Heart left ventricle (tissue), 16 donors: ENCODE measurements around the gene GBA3. TPM values are rescaled to one million over a fixed set of nuclear protein-coding genes. Genes with fewer than 3 reads are reported as not detected.
A peak's percentile ranks its signal among the peaks of the same experiment; 100 is the strongest.

ENCODE experiments used
- ATAC-seq, 4 donors: fragments of 200-7000 bp; cut with Tn5 transposase; one replicate each; pipeline ENCODE4 v1.9.1; 2020 to 2022; ENCODE audit warnings: moderate library complexity in 4 of 4, mild to moderate bottlenecking in 3 of 4, moderate number of reproducible peaks in 1 of 4
- DNase-seq, 5 donors: peaks; one replicate each; pipeline ENCODE4 v3.0.0-alpha.2; 2020
- H3K27ac ChIP-seq, 12 donors: fragments of 200-600 bp; sonication (generic) in 4 of 12; one replicate each; pipeline versions ENCODE4 v1.5.0 to v1.8.0; 2016 to 2022; ENCODE audit warnings: mild to moderate bottlenecking in 2 of 12
- H3K27me3 ChIP-seq, 9 donors: fragments of 200-600 bp; sonication (generic) in 2 of 9; one replicate each; pipeline versions ENCODE4 v1.5.1 to v1.8.0; 2016 to 2022; ENCODE audit warnings: mild to moderate bottlenecking in 3 of 9
- H3K36me3 ChIP-seq, 9 donors: fragments of 200-600 bp; sonication (generic) in 2 of 9; one replicate each; pipeline versions ENCODE4 v1.5.0 to v1.8.0; 2018 to 2022; ENCODE audit warnings: mild to moderate bottlenecking in 2 of 9
- H3K4me1 ChIP-seq, 12 donors: fragments of 200-600 bp; sonication (generic) in 4 of 12; one replicate each; pipeline versions ENCODE4 v1.5.0 to v1.8.0; 2016 to 2022; ENCODE audit warnings: mild to moderate bottlenecking in 3 of 12
- H3K4me3 ChIP-seq, 12 donors: fragments of 200-600 bp; sonication (generic) in 4 of 12; one replicate each; pipeline versions ENCODE4 v1.5.0 to v1.8.0; 2017 to 2022; ENCODE audit warnings: mild to moderate bottlenecking in 9 of 12, moderate library complexity in 4 of 12
- H3K9me3 ChIP-seq, 12 donors: fragments of 200-600 bp; sonication (generic) in 4 of 12; one replicate each; pipeline versions ENCODE4 v1.5.0 to v1.8.0; 2016 to 2022; ENCODE audit warnings: mild to moderate bottlenecking in 1 of 12
- CTCF ChIP-seq, 12 donors: fragments of 200-600 bp; sonication (generic) in 4 of 12; IDR thresholded peaks; one replicate each; pipeline versions ENCODE4 v1.5.0 to v1.8.0; 2018 to 2022; ENCODE audit warnings: antibody characterized with exemption in 12 of 12, mild to moderate bottlenecking in 5 of 12
- POLR2A ChIP-seq, 2 donors: fragments of 450-650 bp; IDR thresholded peaks; one replicate each; pipeline ENCODE4 v1.6.1; 2017; ENCODE audit warnings: antibody characterized with exemption in 2 of 2, mild to moderate bottlenecking in 2 of 2, moderate library complexity in 2 of 2
- WGBS, 4 donors: extraction: QIAGEN DNeasy Blood & Tissue Kit in 2 of 4; methylation state at CpG; one replicate each; pipeline versions ENCODE4 v1.1.5 to v1.1.7; 2013 to 2018; 5-methylcytosine and 5-hydroxymethylcytosine counted together
- intact Hi-C, 10 donors: fragments of 100-400 bp; cut with DNase I; formaldehyde crosslinking; loops; one replicate each; pipeline versions ENCODE4 v1.11.1 to v1.14.2; 2022
- polyA plus RNA-seq, 2 donors: library from polyadenylated mRNA; stranded (reverse); fragments of 200-250 nt; gene quantifications; one replicate each; pipeline ENCODE4 v1.2.3, GENCODE V29; 2013
- total RNA-seq, 9 donors: library from RNA; depleted of rRNA in 2 of 9; stranded (reverse); fragments of >200 nt in 2 of 9; fragmentation: NEBNext Ultra II Directional in 3 of 9; extraction: Animal tissue kit (Norgen Biotek cat#: 25700) in 3 of 9; gene quantifications; one replicate each; pipeline versions ENCODE4 v1.1.0 to v1.2.4, GENCODE V29; 2016 to 2023
- donor health status: ischemic (EF 13 %, LVEDD 7.1; RV severe dilation, severe dysfunction).
- donor health status: healthy with polysubstance abuse.
- donor health status: DM: no; HTN: yes; CAD: no.
- donor health status: DM: no; HTN: no; CAD: no.
- donor health status: ischemic (EF 25% LVEDD 6.9; RV normal size, moderate dysfunction).
- donor health status: ischemic (EF 25% LVEDD 5.7; RV mildly dilated, moderate dysfunction).
- donor health status: healthy.
- donor health status: DM: yes; HTN: yes; CAD: no.
- donor health status: ischemic (EF 35%, LVEDD 5.7; RV mildly dilated, moderate dysfunction).
- donor health status: nonischemic (EF 11% LVEDD 7.7; RV severe dilation, severe dysfunction).
- donor health status: DM: yes; HTN: yes; CAD: no.
- donor health status: PGD.
- donor health status: ischemic (EF 29% LVEDD 5.4; RV normal size, mild dysfunction).
- donor health status: nonischemic (EF 23%, LVEDD 6.1; RV moderate dilation, normal function).

The GBA3 gene
- total and polyA plus RNA-seq, 11 donors: 0.16 TPM; not detected in 10

DNA sequence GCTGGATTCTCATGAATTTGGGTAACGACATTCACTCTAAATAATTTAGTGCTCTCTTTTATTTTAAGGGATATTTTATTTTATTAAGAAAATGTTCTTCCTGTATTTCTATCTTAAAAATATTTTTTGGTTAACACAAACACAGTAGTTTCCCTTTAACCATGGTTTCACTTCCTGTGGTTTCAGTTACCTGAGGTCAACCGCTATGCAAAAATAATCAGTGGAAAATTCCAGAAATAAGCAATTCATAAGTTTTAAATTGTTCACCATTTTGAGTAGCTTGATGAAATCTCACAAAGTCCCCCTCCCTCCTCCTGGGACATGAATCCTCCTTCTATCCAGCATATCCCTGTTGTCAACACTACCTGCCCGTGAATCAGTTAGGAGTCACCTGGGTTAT is 71.4 kb downstream of the GBA3 start:
- Histone ChIP-seq H3K27me3 (no peaks in the 10 kb centered on the region), H3K4me1 (no peaks in the 10 kb centered on the region), H3K4me3 (no peak overlapping the region), H3K27ac (no peak overlapping the region), H3K9me3 (no peaks in the 10 kb centered on the region), H3K36me3 (no peaks in the 10 kb centered on the region)
- 90 to 92% (median 91%) methylated on average over 3 of the region's 3 CpGs for WGBS, 4 donors
- no peak for DNase-seq
- intact Hi-C loops: no loop called here
- no peak for TF ChIP-seq CTCF (IDR thresholded peaks at IDR 0.05)
- TF ChIP-seq POLR2A (IDR thresholded peaks at IDR 0.05): no peak
- no peak for ATAC-seq

- Histone ChIP-seq H3K27me3 (no peaks in the 10 kb centered on the region), H3K4me3 (no peak overlapping the region), H3K27ac (no peak overlapping the region), H3K9me3 (peaks cover 0 to 7% (median 0%) of the 10 kb centered on the region in 12 donors), H3K36me3 (no peaks in the 10 kb centered on the region), H3K4me1 (no peaks in the 10 kb centered on the region)
- intact Hi-C loops: no loop called here
- no peak for DNase-seq
- TF ChIP-seq CTCF (IDR thresholded peaks at IDR 0.05) (no peak), POLR2A (IDR thresholded peaks at IDR 0.05) (no peak)
- WGBS, 4 donors: 80 to 89% (median 84%) methylated on average over 2 of the region's 2 CpGs
- no peak for ATAC-seq
Observed at GRCh38 chr4:22766068-22766467, 73.3 kb downstream of the GBA3 start.

DNA sequence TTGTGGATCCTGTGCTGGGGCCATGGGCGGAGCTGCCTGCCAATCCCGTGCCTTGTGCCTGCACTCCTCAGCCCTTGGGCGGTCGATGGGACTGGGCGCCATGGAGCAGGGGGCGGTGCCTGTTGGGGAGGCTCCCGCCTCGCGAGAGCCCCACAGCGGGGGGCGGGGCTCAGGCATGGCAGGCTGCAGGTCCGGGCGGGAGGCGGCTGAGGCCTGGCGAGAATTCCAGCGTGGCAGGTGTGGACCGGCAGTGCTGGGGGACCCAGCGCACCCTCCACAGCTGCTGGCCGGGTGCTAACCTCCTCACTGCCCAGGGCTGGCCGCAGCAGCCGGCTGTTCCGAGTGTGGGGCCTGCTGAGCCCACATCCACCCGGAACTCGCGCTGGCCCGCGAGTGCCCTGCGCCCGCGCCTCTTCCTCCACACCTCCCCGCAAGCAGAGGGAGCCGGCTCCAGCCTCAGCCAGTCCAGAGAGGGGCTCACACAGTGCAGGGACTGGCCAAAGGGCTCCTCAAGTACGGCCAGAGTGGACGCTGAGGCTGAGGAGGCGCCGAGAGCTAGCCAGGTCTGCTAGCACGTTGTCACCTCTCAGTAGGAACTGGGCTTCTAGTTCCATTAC is 85.9 kb downstream of the GBA3 start:
- no peak for TF ChIP-seq CTCF (IDR thresholded peaks at IDR 0.05)
- TF ChIP-seq POLR2A (IDR thresholded peaks at IDR 0.05): no peak
- 96 to 97% (median 96%) methylated on average over 7 to 37 of the region's 37 CpGs for WGBS, 4 donors
- H3K9me3 ChIP-seq: peaks cover 0 to 8% (median 0%) of the 10 kb centered on the region in 12 donors
- H3K36me3 ChIP-seq: no peaks in the 10 kb centered on the region
- intact Hi-C loops: no loop called here
- peak in 1 of 4 donors; percentile 31 for ATAC-seq
- no peak overlapping the region for H3K27ac ChIP-seq
- H3K27me3 ChIP-seq: no peaks in the 10 kb centered on the region
- no peaks in the 10 kb centered on the region for H3K4me1 ChIP-seq
- DNase-seq: peak in 1 of 5 donors; percentile 54
- H3K4me3 ChIP-seq: no peak overlapping the region

- DNase-seq (no peak), ATAC-seq (no peak)
- intact Hi-C loops: no loop called here
- H3K4me1 ChIP-seq: no peaks in the 10 kb centered on the region
- no peaks in the 10 kb centered on the region for H3K27me3 ChIP-seq
- no peak overlapping the region for H3K4me3 ChIP-seq
- H3K9me3 ChIP-seq: peaks cover 0 to 8% (median 0%) of the 10 kb centered on the region in 12 donors
- H3K36me3 ChIP-seq: no peaks in the 10 kb centered on the region
- TF ChIP-seq POLR2A (IDR thresholded peaks at IDR 0.05): no peak
- no peak for TF ChIP-seq CTCF (IDR thresholded peaks at IDR 0.05)
- no peak overlapping the region for H3K27ac ChIP-seq
- WGBS, 4 donors: 49 to 65% (median 53%) methylated on average over 4 of the region's 4 CpGs
Observed at GRCh38 chr4:22780317-22780716, 87.6 kb downstream of the GBA3 start.
